T-helper 17 cell (primary cell): ENCODE data around the gene CACNB4. TPM values are rescaled to one million over a fixed set of nuclear protein-coding genes. Genes with fewer than 3 reads are reported as not detected.
"Not testable (repeated sequence)": the region's sequence is repeated elsewhere in the genome, so short reads cannot be mapped to it uniquely, and the experiment has no call there.

Source experiments
- ATAC-seq: fragments of 150-1000 bp; cut with Tn5 transposase; 2 replicates; pipeline ENCODE4 v1.10.0; 2021; ENCODE audit warnings: mild to moderate bottlenecking, moderate library complexity
- DNase-seq, 3 donors: peaks; one replicate each; pipeline versions ENCODE4 v3.0.0 to v3.0.0-alpha.2; 2020 to 2021
- H3K9me3 ChIP-seq: one replicate; pipeline ENCODE4 v1.7.0; 2013; ENCODE audit warnings: low read length, mild to moderate bottlenecking; ENCODE audit not compliant: control insufficient read depth, poor library complexity, severe bottlenecking
- H3K27ac Mint-ChIP-seq: one replicate; pipeline ENCODE4 v1.8.0; 2022; ENCODE audit warnings: mild to moderate bottlenecking, moderate library complexity, mixed read lengths
- H3K27me3 Mint-ChIP-seq: one replicate; pipeline ENCODE4 v1.8.0; 2022; ENCODE audit warnings: mixed read lengths
- H3K36me3 Mint-ChIP-seq: one replicate; pipeline ENCODE4 v1.8.0; 2022; ENCODE audit warnings: low read depth, mixed read lengths
- H3K4me1 Mint-ChIP-seq: one replicate; pipeline ENCODE4 v1.8.0; 2022; ENCODE audit warnings: mild to moderate bottlenecking, mixed read lengths
- H3K4me3 Mint-ChIP-seq: one replicate; pipeline ENCODE4 v1.8.0; 2022; ENCODE audit warnings: mild to moderate bottlenecking, moderate library complexity, mixed read lengths
- total RNA-seq, 4 donors: library from RNA in 2 of 4; stranded (reverse) in 2 of 4; gene quantifications; one replicate each; pipeline ENCODE4 v1.2.3 and lab custom pipeline; 2022 to 2026

CACNB4 gene
- total RNA-seq, 2 donors from 2014 or later, result 0.37 to 0.65 TPM

DNA sequence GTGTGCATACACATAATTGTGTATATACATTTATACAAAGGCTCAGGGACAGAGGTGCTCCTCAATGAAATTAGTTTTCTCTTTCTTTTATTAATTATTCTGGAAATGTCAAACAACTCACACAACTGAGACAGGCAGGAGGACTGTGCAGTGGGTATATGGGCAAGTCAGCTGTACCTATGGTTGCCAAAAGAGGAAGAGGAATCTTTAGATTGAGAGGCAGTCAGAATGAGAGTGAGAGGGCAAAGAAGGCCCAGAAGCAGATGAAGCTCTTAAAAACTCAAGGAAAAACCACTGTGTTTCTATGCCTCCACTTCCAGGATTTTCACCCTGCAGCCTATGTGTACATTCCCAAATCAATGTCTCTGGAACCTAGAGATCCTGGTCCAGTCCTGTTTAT, 79.1 kb downstream of the CACNB4 start:
- H3K9me3 ChIP-seq, result peaks cover 2% of the 10 kb centered on the region
- Mint-ChIP-seq H3K36me3 (peaks cover 5% of the 10 kb centered on the region), H3K27me3 (peaks cover 32% of the 10 kb centered on the region), H3K27ac (no peak overlapping the region), H3K4me1 (no peaks in the 10 kb centered on the region), H3K4me3 (no peak overlapping the region)
- DNase-seq (no peak), ATAC-seq (no peak)

DNA sequence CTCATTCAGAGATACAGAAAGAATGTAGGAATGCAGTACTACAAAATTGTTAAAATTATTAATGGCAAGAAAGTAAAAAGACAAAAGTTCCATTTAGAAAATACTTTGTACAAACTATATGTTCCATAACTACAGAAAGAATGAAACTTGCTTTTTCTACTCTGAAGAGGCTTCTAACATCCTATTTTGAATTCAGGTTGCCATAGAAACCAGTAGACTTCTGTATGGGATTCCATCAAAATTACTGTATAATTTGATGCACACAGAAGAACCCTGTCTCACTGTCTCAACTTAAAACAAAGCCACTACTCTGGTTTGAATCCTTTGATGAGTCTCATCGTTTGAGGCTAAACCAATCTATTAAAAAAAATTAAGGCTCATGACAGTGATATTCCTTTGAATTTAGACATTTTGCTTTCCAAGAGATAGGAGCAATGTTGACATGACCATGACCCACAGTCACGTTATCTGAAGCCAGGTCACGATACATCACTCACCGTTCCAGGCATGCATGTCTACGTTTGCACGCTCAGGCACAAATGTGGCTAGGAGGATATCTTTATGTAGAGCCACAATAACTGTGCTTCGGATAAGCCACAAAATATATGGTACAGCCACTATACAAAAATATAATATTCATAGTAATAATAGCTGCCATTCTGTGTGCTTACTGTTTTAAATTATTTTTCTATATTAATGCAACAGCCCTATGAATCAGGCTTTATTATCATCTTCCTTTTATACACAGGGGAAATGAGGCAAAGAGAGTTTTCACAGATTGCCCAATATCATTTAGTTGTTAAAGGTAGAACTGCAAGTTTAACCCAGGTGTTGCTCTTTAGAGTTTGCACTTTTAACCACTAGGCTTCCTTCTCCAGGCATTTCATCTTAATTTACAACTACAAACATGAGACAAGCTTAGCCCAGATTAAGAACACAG, 82.4 kb downstream of the CACNB4 start:
- Mint-ChIP-seq H3K4me3 (no peak overlapping the region), H3K27me3 (peaks cover 28% of the 10 kb centered on the region), H3K4me1 (no peaks in the 10 kb centered on the region), H3K36me3 (no peaks in the 10 kb centered on the region), H3K27ac (no peak overlapping the region)
- H3K9me3 ChIP-seq, result peaks cover 2% of the 10 kb centered on the region
- DNase-seq (no peak), ATAC-seq (no peak)

DNA sequence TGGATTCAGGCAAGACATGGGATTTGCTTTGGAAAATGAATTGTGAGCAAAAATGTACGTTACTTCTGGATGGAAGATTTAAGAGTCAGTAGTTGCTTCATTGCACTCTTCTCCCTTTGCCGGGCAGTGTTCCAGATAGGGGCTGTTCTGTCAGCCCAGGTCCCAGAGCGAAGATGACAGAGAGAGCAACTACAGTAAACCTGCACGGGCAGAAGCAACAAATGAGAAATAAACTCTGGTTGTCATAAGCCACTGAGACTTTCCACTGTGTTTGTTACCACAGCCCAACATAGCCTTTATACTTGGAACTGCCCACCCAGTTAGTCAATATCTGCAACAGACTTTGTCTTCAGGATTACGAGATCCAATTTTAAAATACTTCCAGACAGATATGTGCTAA, 83.3 kb downstream of the CACNB4 start:
- ATAC-seq, result no peak
- peaks cover 2% of the 10 kb centered on the region for H3K9me3 ChIP-seq
- Mint-ChIP-seq H3K27ac (no peak overlapping the region), H3K4me3 (no peak overlapping the region), H3K4me1 (no peaks in the 10 kb centered on the region), H3K27me3 (peaks cover 35% of the 10 kb centered on the region), H3K36me3 (no peaks in the 10 kb centered on the region)
- no peak for DNase-seq

DNA sequence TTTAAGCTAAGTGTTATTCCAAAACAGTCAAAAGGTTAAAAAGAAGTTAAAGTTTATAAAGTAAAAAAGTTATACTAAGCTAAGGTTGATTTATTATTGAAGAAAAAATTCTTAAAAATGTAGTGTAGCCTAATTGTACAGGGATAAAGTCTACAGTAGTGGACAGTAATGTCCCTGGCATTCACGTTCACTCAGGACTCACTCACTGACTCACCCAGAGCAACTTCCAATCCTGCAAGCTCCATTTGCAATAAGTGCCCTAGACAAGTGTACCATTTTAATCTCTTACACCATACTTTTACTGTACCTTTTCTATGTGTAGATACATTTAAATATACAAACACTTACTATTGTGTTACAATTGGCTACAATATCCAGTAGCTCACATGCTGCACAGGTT, 86.1 kb downstream of the CACNB4 start:
- ATAC-seq, result no peak
- peaks cover 52% of the 10 kb centered on the region for H3K27me3 Mint-ChIP-seq
- DNase-seq, result no peak
- no peaks in the 10 kb centered on the region for H3K4me1 Mint-ChIP-seq
- H3K9me3 ChIP-seq, result no peaks in the 10 kb centered on the region
- H3K27ac Mint-ChIP-seq, result no peak overlapping the region
- no peak overlapping the region for H3K4me3 Mint-ChIP-seq
- H3K36me3 Mint-ChIP-seq, result no peaks in the 10 kb centered on the region

DNA sequence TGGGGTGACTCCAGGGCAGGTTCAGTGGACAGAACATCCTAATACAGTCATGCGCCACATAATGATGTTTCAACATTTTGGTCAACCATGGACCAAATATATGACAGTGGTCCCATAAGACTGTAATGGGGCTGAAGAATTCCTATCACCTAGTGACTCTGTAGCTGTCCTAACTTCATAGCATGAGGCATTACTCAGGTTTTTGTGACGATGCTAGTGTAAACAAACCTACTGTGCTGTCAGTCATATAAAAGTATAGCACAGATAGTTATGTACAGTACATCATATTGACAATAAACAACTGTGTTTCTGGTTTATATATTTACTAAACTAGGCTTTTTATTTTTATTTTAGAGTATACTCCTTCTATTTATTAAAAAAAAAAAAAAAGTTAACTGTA, 87.1 kb downstream of the CACNB4 start:
- ATAC-seq (no peak), DNase-seq (no peak)
- Mint-ChIP-seq H3K4me3 (no peak overlapping the region), H3K36me3 (no peaks in the 10 kb centered on the region), H3K27me3 (peaks cover 58% of the 10 kb centered on the region), H3K27ac (no peak overlapping the region), H3K4me1 (peaks cover 2% of the 10 kb centered on the region)
- H3K9me3 ChIP-seq, result no peaks in the 10 kb centered on the region

DNA sequence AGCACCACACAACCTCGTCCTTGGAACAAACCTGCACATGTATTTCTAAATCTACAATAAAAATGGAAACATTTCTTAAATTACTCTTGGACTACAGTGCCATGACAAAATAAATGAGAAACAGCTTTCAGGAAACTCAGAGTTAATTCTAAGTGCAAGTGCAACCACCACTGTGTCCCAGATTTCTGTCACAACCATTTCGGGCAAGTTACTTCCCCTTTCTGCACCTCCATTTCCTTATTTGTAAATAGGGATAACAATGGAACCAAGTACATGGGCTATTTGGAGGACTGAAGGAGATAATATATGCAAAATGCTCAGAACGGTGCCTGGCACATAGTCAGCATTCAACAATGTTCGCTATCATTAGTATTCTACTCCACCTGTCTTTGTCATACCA, 93.2 kb downstream of the CACNB4 start:
- Mint-ChIP-seq H3K4me1 (peaks cover 10% of the 10 kb centered on the region), H3K36me3 (no peaks in the 10 kb centered on the region), H3K27me3 (peaks cover 46% of the 10 kb centered on the region), H3K4me3 (no peak overlapping the region), H3K27ac (peak overlapping the region; percentile 21)
- H3K9me3 ChIP-seq, result no peaks in the 10 kb centered on the region
- DNase-seq (no peak), ATAC-seq (no peak)

DNA sequence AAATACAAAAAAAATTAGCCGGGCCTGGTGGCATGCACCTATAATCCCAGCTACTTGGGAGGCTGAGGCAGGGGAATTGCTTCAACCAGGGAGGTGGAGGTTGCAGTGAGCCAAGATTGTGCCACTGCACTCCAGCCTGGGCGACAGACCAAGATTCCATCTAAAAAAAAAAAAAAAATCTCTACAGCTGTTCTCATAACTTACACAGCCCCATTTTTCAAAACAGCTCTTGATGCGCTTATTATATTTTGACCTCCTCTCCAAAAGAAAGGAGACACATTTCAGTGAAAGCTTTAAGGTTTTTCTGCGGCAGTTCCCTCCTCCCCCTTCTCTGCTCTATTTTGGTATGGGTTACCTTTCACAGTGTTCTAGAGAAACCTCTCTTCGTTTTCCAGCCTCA, 95.6 kb downstream of the CACNB4 start:
- not testable (repeated sequence) for H3K4me3 Mint-ChIP-seq
- peaks cover 27% of the 10 kb centered on the region for H3K27me3 Mint-ChIP-seq

DNA sequence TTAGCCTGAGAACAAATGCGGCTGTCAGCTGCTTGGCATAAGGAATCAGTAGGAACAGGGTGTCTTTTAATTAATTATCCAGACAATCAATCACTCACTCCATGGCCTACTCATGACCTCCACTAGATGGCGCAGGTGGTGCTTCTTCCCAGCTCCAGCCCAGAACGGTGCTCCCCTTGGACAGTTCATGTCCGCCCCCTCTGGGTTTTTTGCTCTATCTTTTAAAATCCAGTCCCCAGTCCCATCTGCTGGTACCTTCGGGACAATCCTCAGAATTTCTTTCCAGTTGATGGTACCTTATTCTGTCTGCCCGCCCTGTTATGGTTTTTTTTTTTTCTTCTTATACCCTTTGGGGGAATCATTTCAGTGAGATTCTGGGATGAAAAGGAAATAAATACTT, 99.8 kb downstream of the CACNB4 start:
- H3K9me3 ChIP-seq, result no peaks in the 10 kb centered on the region
- peak in 1 of 3 donors; percentile 20 for DNase-seq
- Mint-ChIP-seq H3K4me3 (no peak overlapping the region), H3K27me3 (peaks cover 18% of the 10 kb centered on the region), H3K27ac (no peak overlapping the region), H3K4me1 (peaks cover under 1% of the 10 kb centered on the region), H3K36me3 (no peaks in the 10 kb centered on the region)
- ATAC-seq, result peak; percentile 68

More for the DNA sequence above, 95.6 kb downstream of the CACNB4 start:
- not testable (repeated sequence) for ATAC-seq, DNase-seq, H3K36me3 Mint-ChIP-seq, H3K27ac Mint-ChIP-seq, H3K9me3 ChIP-seq
- peaks cover 10% of the 10 kb centered on the region for H3K4me1 Mint-ChIP-seq

DNA sequence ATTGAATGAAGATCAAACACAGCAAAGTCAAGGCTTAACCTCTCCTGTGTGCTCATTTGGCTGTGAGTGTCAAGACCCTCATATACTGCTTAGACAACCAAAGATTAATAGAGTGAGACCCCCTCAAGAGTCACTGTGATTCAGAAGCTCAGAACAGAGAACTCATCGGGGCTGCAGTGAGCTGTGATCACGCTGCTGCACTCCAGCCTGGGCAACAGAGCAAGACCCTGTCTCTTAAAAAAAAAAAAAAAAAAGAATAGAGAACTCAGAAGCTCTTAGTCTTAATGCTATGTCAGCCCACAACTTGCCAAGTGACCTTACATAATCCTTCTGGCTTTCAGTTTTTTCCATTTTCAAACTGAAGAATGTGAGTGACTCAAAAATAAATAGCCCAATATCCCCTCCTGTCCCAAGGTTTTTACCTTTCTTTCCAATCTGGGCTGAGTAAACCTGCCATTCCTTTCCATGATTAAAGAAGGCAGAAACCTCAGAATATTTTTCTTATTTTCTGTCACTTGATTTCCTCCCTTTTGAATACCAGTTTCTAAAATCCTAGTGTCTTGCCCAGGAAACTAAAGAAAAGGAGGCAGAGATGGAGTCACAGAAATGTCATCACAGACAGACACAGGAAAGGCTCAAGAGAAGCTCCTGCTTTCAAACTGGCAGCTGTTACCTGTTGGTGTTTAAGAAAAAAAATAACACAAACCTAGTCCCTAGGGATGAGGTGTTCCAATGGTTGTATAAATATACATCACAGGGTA, 102.4 kb downstream of the CACNB4 start:
- H3K27ac Mint-ChIP-seq, result no peak overlapping the region
- no peak overlapping the region for H3K4me3 Mint-ChIP-seq
- H3K36me3 Mint-ChIP-seq, result peaks cover 2% of the 10 kb centered on the region
- DNase-seq (no peak), ATAC-seq (no peak)
- no peaks in the 10 kb centered on the region for H3K9me3 ChIP-seq
- peaks cover 26% of the 10 kb centered on the region for H3K27me3 Mint-ChIP-seq
- no peaks in the 10 kb centered on the region for H3K4me1 Mint-ChIP-seq

DNA sequence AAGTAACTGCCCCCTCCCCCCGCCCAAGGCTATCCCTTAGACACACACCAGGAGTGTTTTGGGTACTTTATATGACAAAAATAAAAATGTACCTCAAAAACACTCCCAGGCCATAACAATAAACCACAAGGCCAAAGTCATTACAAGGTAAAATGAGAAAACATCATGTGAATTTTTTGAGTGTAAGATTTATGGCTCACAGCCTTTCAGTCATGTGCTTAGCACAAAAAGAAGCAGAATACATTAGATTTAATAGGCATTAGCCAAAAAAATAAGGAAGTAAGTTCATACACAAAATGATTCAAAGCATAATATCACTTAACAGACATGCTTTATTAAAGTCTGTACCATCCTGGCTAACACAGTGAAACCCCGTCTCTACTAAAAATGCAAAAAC, 103.7 kb downstream of the CACNB4 start:
- H3K27ac Mint-ChIP-seq, result no peak overlapping the region
- no peak overlapping the region for H3K4me3 Mint-ChIP-seq
- no peaks in the 10 kb centered on the region for H3K4me1 Mint-ChIP-seq
- ATAC-seq (no peak), DNase-seq (no peak)
- H3K36me3 Mint-ChIP-seq, result peaks cover 2% of the 10 kb centered on the region
- H3K27me3 Mint-ChIP-seq, result peaks cover 22% of the 10 kb centered on the region
- no peaks in the 10 kb centered on the region for H3K9me3 ChIP-seq

DNA sequence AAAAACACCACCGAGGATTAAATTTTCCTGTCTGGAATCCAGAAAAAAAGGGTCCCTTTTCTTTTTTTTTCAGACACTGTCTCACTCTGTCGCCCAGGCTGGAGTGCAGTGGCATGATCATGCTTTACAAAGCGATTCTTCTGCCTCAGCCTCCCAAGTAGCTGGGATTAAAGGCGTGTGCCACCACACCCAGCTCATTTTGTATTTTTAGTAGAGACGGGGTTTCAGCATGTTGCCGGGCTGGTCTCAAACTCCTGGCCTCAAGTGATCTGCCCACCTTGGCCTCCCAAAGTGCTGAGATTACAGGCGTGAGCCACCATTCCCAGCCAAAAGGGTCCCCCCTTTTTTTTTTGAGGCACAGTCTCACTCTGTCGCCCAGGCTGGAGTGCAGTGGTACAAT, 104.7 kb downstream of the CACNB4 start:
- peaks cover 22% of the 10 kb centered on the region for H3K27me3 Mint-ChIP-seq
- H3K4me3 Mint-ChIP-seq, H3K36me3 Mint-ChIP-seq, H3K9me3 ChIP-seq, H3K4me1 Mint-ChIP-seq, ATAC-seq, DNase-seq: not testable (repeated sequence)
- peak overlapping the region; percentile 21 for H3K27ac Mint-ChIP-seq

DNA sequence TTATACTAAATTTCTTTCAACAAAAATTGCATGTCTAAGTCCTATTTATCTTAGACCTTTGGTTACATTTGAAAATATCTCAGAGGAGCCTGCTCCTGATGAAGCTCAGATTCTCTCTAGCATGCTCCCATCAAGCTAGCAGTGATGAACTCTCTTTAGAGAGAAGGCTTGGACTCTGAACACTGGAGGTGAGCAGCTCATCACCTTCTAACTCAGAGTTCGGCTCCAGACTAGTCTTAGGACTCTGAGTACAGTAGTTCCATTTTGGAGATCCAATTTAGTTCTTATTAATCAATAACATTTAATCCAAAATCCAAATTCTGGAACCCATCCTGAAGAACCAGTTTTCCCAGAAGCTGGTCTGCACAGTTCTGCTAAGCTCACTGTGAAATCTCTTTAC, 107.8 kb downstream of the CACNB4 start:
- peaks cover 2% of the 10 kb centered on the region for H3K36me3 Mint-ChIP-seq

DNA sequence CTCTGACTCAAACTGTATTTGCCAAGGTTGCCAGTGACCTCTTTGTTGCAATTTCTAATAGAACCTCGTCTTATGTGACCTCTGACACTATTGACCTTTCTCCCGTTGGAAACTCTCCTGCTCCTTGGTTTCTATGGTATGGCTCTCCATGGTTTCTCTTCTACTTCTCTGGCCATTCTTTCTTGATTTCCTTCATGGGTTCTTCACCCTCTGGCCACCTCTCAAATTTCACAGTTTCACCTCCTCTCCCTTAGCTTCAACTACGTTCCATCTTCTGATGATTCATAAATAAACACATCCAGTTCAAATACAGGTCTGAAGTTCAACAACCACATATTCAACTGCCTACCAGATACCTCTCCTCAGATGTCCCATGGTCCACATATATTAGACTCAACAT, 109.5 kb downstream of the CACNB4 start:
- DNase-seq (no peak), ATAC-seq (no peak)
- H3K4me3 Mint-ChIP-seq, result no peak overlapping the region
- peaks cover 8% of the 10 kb centered on the region for H3K27me3 Mint-ChIP-seq
- H3K9me3 ChIP-seq, result no peaks in the 10 kb centered on the region
- H3K4me1 Mint-ChIP-seq, result no peaks in the 10 kb centered on the region
- H3K36me3 Mint-ChIP-seq, result peaks cover 2% of the 10 kb centered on the region
- no peak overlapping the region for H3K27ac Mint-ChIP-seq

More for the DNA sequence above, 107.8 kb downstream of the CACNB4 start:
- DNase-seq (no peak), ATAC-seq (no peak)
- Mint-ChIP-seq H3K4me3 (no peak overlapping the region), H3K27ac (no peak overlapping the region), H3K4me1 (no peaks in the 10 kb centered on the region), H3K27me3 (peaks cover 14% of the 10 kb centered on the region)
- H3K9me3 ChIP-seq, result no peaks in the 10 kb centered on the region
